GM10248 (cell line): ENCODE data around the gene COL17A1.
A peak's percentile ranks its signal among the peaks of the same experiment; 100 is the strongest.

Experiments used
- CTCF ChIA-PET: fragments of 300-600 bp; sonication (Branson Sonifier 250); formaldehyde crosslinking; extraction: SDS; loops from one replicate; lab custom pipeline; 2021; ENCODE audit warnings: antibody characterized with exemption; lab: Yijun Ruan, JAX
- POLR2A ChIA-PET: fragments of 350-650 bp; sonication (Branson Sonifier 250); formaldehyde crosslinking; extraction: SDS; loops from one replicate; lab custom pipeline; 2020; ENCODE audit warnings: antibody characterized with exemption; lab: Yijun Ruan, JAX
- DNase-seq: peaks from one replicate; pipeline ENCODE4 v3.0.0; 2012; ENCODE audit errors: extremely low spot score
- CTCF ChIP-seq: IDR thresholded peaks from 2 replicates; pipeline ENCODE4 v1.5.1; 2012; ENCODE audit warnings: mild to moderate bottlenecking, low read depth; ENCODE audit errors: extremely low read depth, missing control alignments, control extremely low read depth

COL17A1 gene

DNA sequence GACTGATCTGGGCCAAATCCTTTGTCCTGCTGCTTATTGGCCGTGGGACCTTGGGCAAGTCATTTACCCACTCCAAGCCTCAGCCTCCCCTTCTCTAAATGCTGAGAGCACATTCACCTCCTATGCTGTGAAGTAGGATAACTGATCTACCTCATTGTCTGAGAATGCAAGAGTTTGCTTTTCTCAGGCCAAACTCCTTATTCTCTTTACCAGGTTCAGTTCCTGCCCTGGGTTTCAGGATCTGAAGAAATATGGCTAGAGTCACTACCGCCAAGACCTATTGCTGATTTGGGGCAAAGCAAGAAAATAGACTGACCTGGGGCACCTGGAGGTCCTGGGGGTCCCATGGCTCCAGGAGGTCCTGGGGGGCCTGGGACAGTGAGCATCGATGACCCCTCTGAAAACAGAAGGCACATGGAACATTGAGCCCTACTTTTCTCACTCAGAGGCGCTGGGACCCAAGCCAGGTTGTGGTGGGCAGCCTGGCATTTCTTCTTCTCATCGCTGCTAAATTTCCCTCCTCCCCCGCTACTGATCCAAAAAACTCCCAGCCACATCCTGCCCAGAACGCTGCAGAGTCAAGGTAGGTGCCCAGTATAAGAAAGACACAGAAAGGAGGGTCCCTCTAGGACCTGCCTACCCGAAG is 42.4 kb downstream of the COL17A1 start:
- DNase-seq = peak; percentile 6
- TF ChIP-seq CTCF = no peak
- POLR2A ChIA-PET = no interaction called here
- CTCF ChIA-PET = no interaction called here

DNA sequence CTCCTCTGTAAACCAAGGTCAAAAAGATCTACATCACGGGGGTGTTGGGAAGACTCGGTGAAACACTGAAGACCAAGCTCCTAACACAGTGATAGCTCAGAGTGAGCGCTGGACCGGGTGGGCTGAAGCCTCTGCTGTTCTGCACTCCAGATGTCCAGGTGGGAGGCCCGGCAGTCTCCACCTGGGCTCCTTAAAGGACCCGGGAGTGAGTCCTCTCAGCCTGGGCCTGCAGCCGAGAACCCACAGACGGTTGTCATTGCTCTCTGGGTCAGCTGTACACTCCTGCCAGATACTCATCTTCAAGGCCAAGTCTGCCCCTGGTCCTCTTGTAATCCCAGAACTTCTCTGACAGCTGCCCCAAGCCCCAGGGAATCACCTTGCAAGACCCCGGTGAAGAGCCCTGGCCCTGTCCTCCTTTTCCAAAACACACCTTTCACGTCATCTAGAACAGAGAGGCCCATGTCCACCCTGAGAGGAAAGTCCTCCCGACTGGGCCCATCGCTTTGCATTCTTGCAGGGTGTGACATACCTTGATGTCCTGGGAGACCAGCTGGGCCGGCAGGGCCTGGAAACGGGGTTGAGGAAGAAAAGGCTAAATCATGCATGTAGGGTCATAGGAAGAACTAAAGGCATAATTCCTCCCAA is 43.7 kb downstream of the COL17A1 start:
- no peak for TF ChIP-seq CTCF
- ChIA-PET POLR2A (no interaction called here), CTCF (interaction anchor here (1.3 to 1.4 kb wide), 2 partner anchors 12 to 80 kb away, joined by 3 to 5 read pairs; partner anchors contain the start of gene SFR1)
- DNase-seq = peak; percentile 9

- ChIA-PET CTCF (interaction anchor here (0.9 to 1.5 kb wide), 4 partner anchors 10 to 234 kb away, joined by 3 to 5 read pairs (median 3); partner anchors contain the start of gene SFR1), POLR2A (no interaction called here)
- DNase-seq = no peak
- TF ChIP-seq CTCF = no peak
Measured at GRCh38 chr10:104040862-104041789, 44.6 kb downstream of the COL17A1 start.

- no peak for TF ChIP-seq CTCF
- DNase-seq = no peak
- ChIA-PET CTCF (interaction anchor here (1.5 kb wide), 1 partner anchor 9 kb away, joined by 3 read pairs; no protein-coding TSS in a partner anchor), POLR2A (no interaction called here)
Measured at GRCh38 chr10:104040382-104040781, 45.3 kb downstream of the COL17A1 start.

DNA sequence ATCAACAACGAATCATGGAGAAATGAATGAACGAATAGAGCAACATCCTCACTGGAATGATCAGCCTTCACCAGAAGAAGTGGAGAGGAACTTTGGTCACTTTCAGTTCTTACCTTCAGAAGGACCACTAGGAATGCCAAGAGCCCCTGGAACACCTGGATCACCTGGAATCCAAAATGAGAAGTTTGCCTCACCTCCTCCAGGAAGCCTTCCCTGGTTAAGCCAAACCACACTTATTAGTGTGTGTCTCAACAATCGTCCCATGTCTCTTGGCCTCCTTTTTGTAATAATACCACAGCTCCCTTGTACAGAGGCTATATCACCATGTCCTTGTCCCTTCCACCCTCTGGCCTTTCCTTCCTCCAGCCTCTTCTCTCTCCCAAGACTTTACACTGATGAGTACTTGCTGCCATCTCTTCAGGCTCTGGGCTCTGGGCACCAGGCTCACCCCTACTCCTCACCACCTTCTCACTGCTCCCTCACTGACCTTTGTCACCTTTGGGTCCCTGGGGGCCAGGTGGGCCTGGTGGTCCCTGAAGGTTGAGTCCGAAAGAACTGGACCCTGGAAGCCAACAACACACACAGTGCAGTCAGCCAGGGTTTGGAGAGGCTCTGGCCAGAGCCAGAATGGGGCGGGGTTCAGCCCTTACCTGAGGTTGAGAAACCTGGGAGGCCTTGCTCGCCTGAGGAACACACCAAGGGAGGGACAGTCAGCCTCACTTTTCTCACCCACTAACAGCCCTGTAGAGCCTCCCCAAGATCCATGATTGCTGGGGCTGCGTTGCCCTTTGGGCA is 46.5 kb downstream of the COL17A1 start:
- CTCF ChIA-PET = interaction anchor here (1.3 kb wide), 1 partner anchor 29 kb away, joined by 3 read pairs; no protein-coding TSS in a partner anchor
- TF ChIP-seq CTCF = no peak
- peak; percentile 5 for DNase-seq
- POLR2A ChIA-PET = no interaction called here
